ENCODE measurements around the gene HIVEP3.
"Not testable (repeated sequence)": the region's sequence is repeated elsewhere in the genome, so short reads cannot be mapped to it uniquely, and the experiment has no call there.

Gene HIVEP3

GRCh38 chr1:41950820-41951219 lies 32.1 kb upstream of the HIVEP3 start:
- Histone ChIP-seq H4K20me1 (ENCODE audit: insufficient read depth, low read length, poor library complexity, severe bottlenecking) (no peaks in the 10 kb centered on the region), H3K36me3 (ENCODE audit: insufficient read depth, low read length) (no peaks in the 10 kb centered on the region), H2AFZ (ENCODE audit: low read length) (no peak overlapping the region), H3K4me1 (ENCODE audit: insufficient read depth, low read length, poor library complexity, severe bottlenecking) (peaks cover 7% of the 10 kb centered on the region), H3K4me2 (ENCODE audit: low read depth, low read length, poor library complexity, severe bottlenecking) (no peak overlapping the region), H3K9me2 (replicated peaks; ENCODE audit: low read depth, low read length) (no peaks in the 10 kb centered on the region), H3K27me3 (ENCODE audit: insufficient read depth, low read length, poor library complexity, severe bottlenecking) (no peaks in the 10 kb centered on the region), H3K79me2 (ENCODE audit: insufficient read depth, low read length) (no peaks in the 10 kb centered on the region), H3K9ac (ENCODE audit: low read depth, low read length, poor library complexity, severe bottlenecking) (no peak overlapping the region), H3F3A (ENCODE audit: low read depth) (no peaks in the 10 kb centered on the region), H3K9me3 (ENCODE audit: insufficient read depth, low read depth, low read length) (peaks cover 2% of the 10 kb centered on the region; the same call in 1 of the 2 replicates), H3K4me3 (ENCODE audit: low read length, poor library complexity, severe bottlenecking) (no peak overlapping the region)
- TF ChIP-seq CTCF (conservative IDR thresholded peaks at IDR 0.05; ENCODE audit: low read length) (no peak), EZH2phosphoT487 (IDR thresholded peaks at IDR 0.05; ENCODE audit: borderline replicate concordance) (no peak)

- not testable (repeated sequence) for H3F3A ChIP-seq (ENCODE audit: low read depth); H3K79me2 ChIP-seq (ENCODE audit: insufficient read depth, low read length); H3K4me3 ChIP-seq (ENCODE audit: low read length, poor library complexity, severe bottlenecking); H2AFZ ChIP-seq (ENCODE audit: low read length); H3K9me2 ChIP-seq (replicated peaks; ENCODE audit: low read depth, low read length); H3K36me3 ChIP-seq (ENCODE audit: insufficient read depth, low read length); H3K4me2 ChIP-seq (ENCODE audit: low read depth, low read length, poor library complexity, severe bottlenecking); H3K27me3 ChIP-seq (ENCODE audit: insufficient read depth, low read length, poor library complexity, severe bottlenecking); H3K4me1 ChIP-seq (ENCODE audit: insufficient read depth, low read length, poor library complexity, severe bottlenecking); H3K9ac ChIP-seq (ENCODE audit: low read depth, low read length, poor library complexity, severe bottlenecking); H4K20me1 ChIP-seq (ENCODE audit: insufficient read depth, low read length, poor library complexity, severe bottlenecking); H3K9me3 ChIP-seq (ENCODE audit: insufficient read depth, low read depth, low read length)
Measured at GRCh38 chr1:41945946-41946345, 27.2 kb upstream of the HIVEP3 start.

GRCh38 chr1:41943717-41944116 lies 25.0 kb upstream of the HIVEP3 start:
- TF ChIP-seq EZH2phosphoT487 (IDR thresholded peaks at IDR 0.05; ENCODE audit: borderline replicate concordance) (no peak), CTCF (conservative IDR thresholded peaks at IDR 0.05; ENCODE audit: low read length) (no peak)
- no peaks in the 10 kb centered on the region for H3K4me1 ChIP-seq (ENCODE audit: insufficient read depth, low read length, poor library complexity, severe bottlenecking)
- H3K9me3 ChIP-seq (ENCODE audit: insufficient read depth, low read depth, low read length) = 0 out of 2 replicates have a peak, but pooled peaks cover 4% of the 10 kb centered on the region
- no peaks in the 10 kb centered on the region for H4K20me1 ChIP-seq (ENCODE audit: insufficient read depth, low read length, poor library complexity, severe bottlenecking)
- H2AFZ ChIP-seq (ENCODE audit: low read length) = no peak overlapping the region
- no peaks in the 10 kb centered on the region for H3K36me3 ChIP-seq (ENCODE audit: insufficient read depth, low read length)
- H3K9me2 ChIP-seq (replicated peaks; ENCODE audit: low read depth, low read length) = no peaks in the 10 kb centered on the region
- no peak overlapping the region for H3K4me2 ChIP-seq (ENCODE audit: low read depth, low read length, poor library complexity, severe bottlenecking)
- H3K27me3 ChIP-seq (ENCODE audit: insufficient read depth, low read length, poor library complexity, severe bottlenecking) = no peaks in the 10 kb centered on the region
- no peak overlapping the region for H3K4me3 ChIP-seq (ENCODE audit: low read length, poor library complexity, severe bottlenecking)
- no peaks in the 10 kb centered on the region for H3F3A ChIP-seq (ENCODE audit: low read depth)
- no peaks in the 10 kb centered on the region for H3K79me2 ChIP-seq (ENCODE audit: insufficient read depth, low read length)
- H3K9ac ChIP-seq (ENCODE audit: low read depth, low read length, poor library complexity, severe bottlenecking) = no peak overlapping the region

- Histone ChIP-seq H2AFZ (ENCODE audit: low read length) (no peak overlapping the region), H3K9me2 (replicated peaks; ENCODE audit: low read depth, low read length) (no peaks in the 10 kb centered on the region), H3K9ac (ENCODE audit: low read depth, low read length, poor library complexity, severe bottlenecking) (no peak overlapping the region), H3K4me2 (ENCODE audit: low read depth, low read length, poor library complexity, severe bottlenecking) (no peak overlapping the region), H3K9me3 (ENCODE audit: insufficient read depth, low read depth, low read length) (0 out of 2 replicates have a peak, but pooled peaks cover 4% of the 10 kb centered on the region), H3K27me3 (ENCODE audit: insufficient read depth, low read length, poor library complexity, severe bottlenecking) (no peaks in the 10 kb centered on the region), H3K36me3 (ENCODE audit: insufficient read depth, low read length) (no peaks in the 10 kb centered on the region), H4K20me1 (ENCODE audit: insufficient read depth, low read length, poor library complexity, severe bottlenecking) (no peaks in the 10 kb centered on the region), H3K4me3 (ENCODE audit: low read length, poor library complexity, severe bottlenecking) (no peak overlapping the region), H3F3A (ENCODE audit: low read depth) (no peaks in the 10 kb centered on the region), H3K79me2 (ENCODE audit: insufficient read depth, low read length) (no peaks in the 10 kb centered on the region), H3K4me1 (ENCODE audit: insufficient read depth, low read length, poor library complexity, severe bottlenecking) (no peaks in the 10 kb centered on the region)
- TF ChIP-seq EZH2phosphoT487 (IDR thresholded peaks at IDR 0.05; ENCODE audit: borderline replicate concordance) (no peak), CTCF (conservative IDR thresholded peaks at IDR 0.05; ENCODE audit: low read length) (no peak)
Measured at GRCh38 chr1:41942278-41942677, 23.6 kb upstream of the HIVEP3 start.

All from Loucy (cell line).